H9 (cell line): Measurements from ENCODE around the gene GNLY. TPM values are rescaled to one million over a fixed set of nuclear protein-coding genes. Genes with fewer than 3 reads are reported as not detected.

Source experiments
- DNase-seq: peaks from one replicate; pipeline ENCODE4 v3.0.0-alpha.2; 2017
- H2AFZ ChIP-seq: one replicate; pipeline ENCODE4 v1.6.1; 2013; ENCODE audit warnings: mild to moderate bottlenecking, low read length, control low read depth, moderate library complexity
- H2AK5ac ChIP-seq: 2 replicates; pipeline ENCODE4 v1.6.1; 2013; ENCODE audit warnings: low read length, control low read depth, mixed read lengths; ENCODE audit not compliant: insufficient read length
- H2BK120ac ChIP-seq: one replicate; pipeline ENCODE4 v1.6.1; 2013; ENCODE audit warnings: low read depth, mild to moderate bottlenecking, low read length, control low read depth, inconsistent platforms; ENCODE audit not compliant: poor library complexity, severe bottlenecking
- H2BK12ac ChIP-seq: 2 replicates; pipeline ENCODE4 v1.6.1; 2013; ENCODE audit warnings: low read length, control low read depth, mixed read lengths, low read depth; ENCODE audit not compliant: insufficient read length
- H2BK15ac ChIP-seq: 2 replicates; pipeline ENCODE4 v1.6.1; 2013; ENCODE audit warnings: low read depth, low read length, control low read depth
- H2BK20ac ChIP-seq: one replicate; pipeline ENCODE4 v1.6.1; 2013; ENCODE audit warnings: low read depth, mild to moderate bottlenecking, low read length, control low read depth, inconsistent platforms; ENCODE audit not compliant: poor library complexity, severe bottlenecking
- H2BK5ac ChIP-seq: 2 replicates; pipeline ENCODE4 v1.6.1; 2013; ENCODE audit warnings: low read length, control low read depth, mixed read lengths; ENCODE audit not compliant: insufficient read length
- H3K14ac ChIP-seq: 2 replicates; pipeline ENCODE4 v1.6.1; 2013; ENCODE audit warnings: low read length, control low read depth; ENCODE audit not compliant: insufficient read depth
- H3K18ac ChIP-seq: 2 replicates; pipeline ENCODE4 v1.6.1; 2013; ENCODE audit warnings: low read depth, mild to moderate bottlenecking, mixed read lengths, low read length, control low read depth; ENCODE audit not compliant: insufficient read length
- H3K23ac ChIP-seq: 2 replicates; pipeline ENCODE4 v1.6.1; 2013; ENCODE audit warnings: low read length, control low read depth, mixed read lengths, low read depth; ENCODE audit not compliant: insufficient read length
- H3K23me2 ChIP-seq: 2 replicates; pipeline ENCODE4 v1.6.1; 2013; ENCODE audit warnings: low read depth, mild to moderate bottlenecking, mixed read lengths, low read length, control low read depth; ENCODE audit not compliant: insufficient read length, poor library complexity, severe bottlenecking
- H3K27ac ChIP-seq: 2 replicates; pipeline ENCODE4 v1.5.1; 2013; ENCODE audit warnings: low read length, control low read depth, mixed read lengths, low read depth; ENCODE audit not compliant: insufficient read length
- H3K27me3 ChIP-seq: 2 replicates; pipeline ENCODE4 v1.6.1; 2013; ENCODE audit warnings: low read length, control low read depth, inconsistent platforms; ENCODE audit not compliant: insufficient read depth
- H3K4ac ChIP-seq: 2 replicates; pipeline ENCODE4 v1.6.1; 2013; ENCODE audit warnings: low read depth, mild to moderate bottlenecking, control low read depth, inconsistent platforms, low read length, moderate library complexity
- H3K4me1 ChIP-seq: 2 replicates; pipeline ENCODE4 v1.6.1; 2013; ENCODE audit warnings: low read length, control low read depth, inconsistent platforms; ENCODE audit not compliant: insufficient read depth
- H3K4me2 ChIP-seq: 2 replicates; pipeline ENCODE4 v1.6.1; 2013; ENCODE audit warnings: low read length, control low read depth, mixed read lengths; ENCODE audit not compliant: insufficient read length, insufficient read depth
- H3K56ac ChIP-seq: 2 replicates; pipeline ENCODE4 v1.6.1; 2013; ENCODE audit warnings: low read depth, mild to moderate bottlenecking, mixed read lengths, low read length, control low read depth; ENCODE audit not compliant: insufficient read length
- H3K79me1 ChIP-seq: 2 replicates; pipeline ENCODE4 v1.6.1; 2013; ENCODE audit warnings: low read depth, mild to moderate bottlenecking, moderate library complexity, low read length, control low read depth, inconsistent platforms; ENCODE audit not compliant: insufficient read depth, poor library complexity, severe bottlenecking
- H3K79me2 ChIP-seq: 2 replicates; pipeline ENCODE4 v1.6.1; 2013; ENCODE audit warnings: low read length, control low read depth, inconsistent platforms; ENCODE audit not compliant: insufficient read depth
- H3K9ac ChIP-seq: 2 replicates; pipeline ENCODE4 v1.6.1; 2013; ENCODE audit warnings: low read length, control low read depth, mixed read lengths; ENCODE audit not compliant: insufficient read length; ENCODE audit errors: extremely low read depth
- H3K9me3 ChIP-seq: one replicate; pipeline ENCODE4 v1.6.1; 2013; ENCODE audit warnings: low read depth, low read length, inconsistent platforms; ENCODE audit not compliant: control insufficient read depth
- H3T11ph ChIP-seq: one replicate; pipeline ENCODE4 v1.6.1; 2013; ENCODE audit warnings: mild to moderate bottlenecking, low read length, control low read depth, inconsistent platforms
- H4K20me1 ChIP-seq: one replicate; pipeline ENCODE4 v1.6.1; 2013; ENCODE audit not compliant: control insufficient read depth, insufficient read length, insufficient read depth
- H4K5ac ChIP-seq: 2 replicates; pipeline ENCODE4 v1.6.1; 2013; ENCODE audit warnings: low read depth, mild to moderate bottlenecking, mixed read lengths, low read length, control low read depth; ENCODE audit not compliant: insufficient read length
- H4K8ac ChIP-seq: replicated peaks from 2 replicates; pipeline ENCODE4 v1.6.1; 2013; ENCODE audit warnings: low read length, control low read depth, mixed read lengths, low read depth; ENCODE audit not compliant: insufficient read length
- H4K91ac ChIP-seq: 2 replicates; pipeline ENCODE4 v1.6.1; 2013; ENCODE audit warnings: low read depth, mild to moderate bottlenecking, moderate library complexity, mixed read lengths, low read length, control low read depth; ENCODE audit not compliant: insufficient read length
- H3K27ac Mint-ChIP-seq, 3 experiments: 2 replicates in 2 of 3; 3 replicates in 1 of 3; pipeline ENCODE4 v1.8.0; 2020 to 2021; ENCODE audit warnings: mixed read lengths in 3 of 3, mild to moderate bottlenecking in 1 of 3, moderate library complexity in 1 of 3
- H3K27me3 Mint-ChIP-seq: 2 replicates; pipeline ENCODE4 v1.8.0; 2021; ENCODE audit warnings: low read depth, mild to moderate bottlenecking, moderate library complexity, mixed read lengths
- H3K36me3 Mint-ChIP-seq, 3 experiments: 2 replicates in 2 of 3; 3 replicates in 1 of 3; pipeline ENCODE4 v1.8.0; 2020 to 2021; ENCODE audit warnings: low read depth in 3 of 3, mixed read lengths in 3 of 3; ENCODE audit not compliant: insufficient read depth in 1 of 3
- H3K4me1 Mint-ChIP-seq, 2 experiments: 2 replicates each; pipeline ENCODE4 v1.8.0; 2020; ENCODE audit warnings: mixed read lengths in 2 of 2
- H3K4me3 Mint-ChIP-seq, 2 experiments: 2 replicates in 1 of 2; 3 replicates in 1 of 2; pipeline ENCODE4 v1.8.0; 2020 to 2021; ENCODE audit warnings: mild to moderate bottlenecking in 2 of 2, mixed read lengths in 2 of 2, moderate library complexity in 1 of 2
- H3K9me3 Mint-ChIP-seq, 2 experiments: 2 replicates in 1 of 2; 3 replicates in 1 of 2; pipeline ENCODE4 v1.8.0; 2020; ENCODE audit warnings: mild to moderate bottlenecking in 2 of 2, mixed read lengths in 2 of 2, moderate library complexity in 1 of 2
- CTCF ChIP-seq: fragments of 200-600 bp; sonication (generic); conservative IDR thresholded peaks from 3 replicates; pipeline ENCODE4 v1.8.0; 2021; ENCODE audit warnings: antibody characterized with exemption, mild to moderate bottlenecking
- WGBS: extraction: QIAGEN DNeasy Blood & Tissue Kit; methylation state at CpG from one replicate; pipeline ENCODE4 v1.1.7; 2013; ENCODE audit warnings: missing lambda C conversion rate, low lambda C conversion rate, mixed read lengths; ENCODE audit not compliant: insufficient read length; ENCODE audit errors: extremely low coverage; 5-methylcytosine and 5-hydroxymethylcytosine counted together
- total RNA-seq: library from RNA; stranded (reverse); gene quantifications from 2 replicates; pipeline ENCODE4 v1.2.1, GENCODE V29; 2021

GNLY gene
- total RNA-seq, 1 experiment from 2014 or later: not detected

- TF ChIP-seq CTCF: no peak
- no peak overlapping the region for H4K5ac ChIP-seq
- no peak overlapping the region for H2BK15ac ChIP-seq
- no peak overlapping the region for H3K14ac ChIP-seq
- Mint-ChIP-seq H3K9me3 (no peaks in the 10 kb centered on the region; a peak in 1 of 5 replicates), H3K36me3 (no peaks in the 10 kb centered on the region), H3K4me1 (peaks cover 12 to 14% of the 10 kb centered on the region in 2 experiments), H3K4me3 (no peak overlapping the region), H3K27me3 (peaks cover 19% of the 10 kb centered on the region), H3K27ac (no peak overlapping the region)
- no peak overlapping the region for H2AFZ ChIP-seq
- H4K8ac ChIP-seq: no peak overlapping the region
- H3K9ac ChIP-seq: no peak overlapping the region
- no peak overlapping the region for H4K91ac ChIP-seq
- H2AK5ac ChIP-seq: no peak overlapping the region
- no peaks in the 10 kb centered on the region for H3K9me3 ChIP-seq
- no peaks in the 10 kb centered on the region for H3K4me1 ChIP-seq
- H4K20me1 ChIP-seq: no peaks in the 10 kb centered on the region
- no peak overlapping the region for H3K4me2 ChIP-seq
- no peak overlapping the region for H3T11ph ChIP-seq
- no peak overlapping the region for H2BK12ac ChIP-seq
- no peak overlapping the region for H3K4ac ChIP-seq
- no peak overlapping the region for H3K23ac ChIP-seq
- H2BK120ac ChIP-seq: no peak overlapping the region
- no peak overlapping the region for H2BK5ac ChIP-seq
- H2BK20ac ChIP-seq: no peak overlapping the region
- H3K18ac ChIP-seq: no peak overlapping the region
- no peak overlapping the region for H3K27ac ChIP-seq
- no peaks in the 10 kb centered on the region for H3K79me1 ChIP-seq
- DNase-seq: no peak
- H3K23me2 ChIP-seq: no peaks in the 10 kb centered on the region
- no peak overlapping the region for H3K56ac ChIP-seq
- no peaks in the 10 kb centered on the region for H3K27me3 ChIP-seq
- no CpG with 5 or more reads among the region's 6 CpGs for WGBS
- H3K79me2 ChIP-seq: no peaks in the 10 kb centered on the region
Observed at GRCh38 chr2:85675866-85676548, 18.2 kb upstream of the GNLY start.
